Gastroesophageal sphincter (tissue), 3 donors: ENCODE data around the gene HEATR3.

Experiments
- EP300 ChIP-seq: sonication (generic); formaldehyde crosslinking; IDR thresholded peaks from one replicate; pipeline ENCODE4 v1.6.1; 2017; ENCODE audit warnings: antibody characterized with exemption, mild to moderate bottlenecking
- POLR2A ChIP-seq, 2 donors: fragments of 450-650 bp; IDR thresholded peaks; one replicate each; pipeline ENCODE4 v1.6.1; 2017; ENCODE audit warnings: antibody characterized with exemption in 2 of 2, mild to moderate bottlenecking in 2 of 2, moderate library complexity in 1 of 2
- POLR2AphosphoS5 ChIP-seq: sonication (generic); formaldehyde crosslinking; IDR thresholded peaks from one replicate; pipeline ENCODE4 v1.6.1; 2017; ENCODE audit warnings: antibody characterized with exemption
- TF ChIP-seq, protein P1 (sequence below), 4 experiments: fragments of 200-600 bp in 2 of 4; fragments of 450-650 bp in 2 of 4; sonication (generic) in 1 of 4; IDR thresholded peaks; one replicate each; pipeline ENCODE4 v1.5.1; 2017 to 2019; ENCODE audit warnings: antibody characterized with exemption in 4 of 4, mild to moderate bottlenecking in 2 of 4, moderate library complexity in 2 of 4

DNA sequence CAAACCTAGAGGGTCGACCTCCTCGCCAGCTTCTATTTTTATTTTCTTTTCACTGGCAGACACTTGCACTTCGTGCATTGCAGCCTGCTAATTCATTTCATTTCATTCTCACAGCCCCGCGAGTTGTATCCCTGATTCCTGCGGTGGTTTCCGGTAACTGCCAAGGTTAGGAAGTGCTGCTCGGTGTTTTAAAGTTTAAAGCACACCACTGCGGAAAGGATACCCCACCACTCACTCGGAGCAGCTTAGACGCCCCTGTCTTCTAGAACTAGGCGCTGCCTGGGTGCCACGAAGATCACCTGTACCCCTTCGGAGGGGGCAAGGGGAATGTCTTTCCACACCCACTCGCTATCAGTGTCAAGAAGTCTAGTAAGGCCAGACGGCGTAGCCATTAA lies 40.2 kb upstream of the HEATR3 start:
- no peak for TF ChIP-seq POLR2A (IDR thresholded peaks at IDR 0.05)
- TF ChIP-seq, protein P1, sequence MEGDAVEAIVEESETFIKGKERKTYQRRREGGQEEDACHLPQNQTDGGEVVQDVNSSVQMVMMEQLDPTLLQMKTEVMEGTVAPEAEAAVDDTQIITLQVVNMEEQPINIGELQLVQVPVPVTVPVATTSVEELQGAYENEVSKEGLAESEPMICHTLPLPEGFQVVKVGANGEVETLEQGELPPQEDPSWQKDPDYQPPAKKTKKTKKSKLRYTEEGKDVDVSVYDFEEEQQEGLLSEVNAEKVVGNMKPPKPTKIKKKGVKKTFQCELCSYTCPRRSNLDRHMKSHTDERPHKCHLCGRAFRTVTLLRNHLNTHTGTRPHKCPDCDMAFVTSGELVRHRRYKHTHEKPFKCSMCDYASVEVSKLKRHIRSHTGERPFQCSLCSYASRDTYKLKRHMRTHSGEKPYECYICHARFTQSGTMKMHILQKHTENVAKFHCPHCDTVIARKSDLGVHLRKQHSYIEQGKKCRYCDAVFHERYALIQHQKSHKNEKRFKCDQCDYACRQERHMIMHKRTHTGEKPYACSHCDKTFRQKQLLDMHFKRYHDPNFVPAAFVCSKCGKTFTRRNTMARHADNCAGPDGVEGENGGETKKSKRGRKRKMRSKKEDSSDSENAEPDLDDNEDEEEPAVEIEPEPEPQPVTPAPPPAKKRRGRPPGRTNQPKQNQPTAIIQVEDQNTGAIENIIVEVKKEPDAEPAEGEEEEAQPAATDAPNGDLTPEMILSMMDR (IDR thresholded peaks at IDR 0.05) = no peak
- no peak for TF ChIP-seq EP300
- no peak for TF ChIP-seq POLR2AphosphoS5
